ENCODE data around the gene TEX12. TPM values are rescaled to one million over a fixed set of nuclear protein-coding genes. Genes with fewer than 3 reads are reported as not detected.

The TEX12 gene
- polyA plus RNA-seq, 3 donors: 0.43 TPM; not detected in 2

DNA sequence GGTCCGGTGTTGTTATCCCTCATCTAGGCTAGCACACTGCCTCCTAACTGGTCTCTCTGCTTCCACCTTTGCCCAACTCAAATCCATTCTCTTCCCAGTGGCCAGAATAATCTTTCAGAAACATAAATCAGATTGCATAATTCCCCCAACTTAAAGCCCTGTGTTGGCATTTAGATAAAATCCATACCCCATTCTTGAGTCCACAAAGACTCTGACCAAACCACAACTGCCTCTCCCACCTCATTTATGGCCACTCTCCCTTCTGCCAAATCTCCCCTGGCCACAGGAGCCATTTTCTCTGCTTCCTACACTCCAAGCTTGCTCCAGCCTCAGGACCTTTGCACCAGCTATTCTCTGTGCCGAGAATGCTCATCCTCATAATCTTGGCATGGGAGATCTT lies 40.1 kb upstream of the TEX12 start:
- Histone ChIP-seq H3K9ac (ENCODE audit: insufficient read depth, low read length, poor library complexity, severe bottlenecking) (no peak overlapping the region), H3K36me3 (replicated peaks in 1 of 2; ENCODE audit: control insufficient read depth in 1 of 2, insufficient read depth in 2 of 2, low read length in 2 of 2) (no peaks in the 10 kb centered on the region), H2AFZ (ENCODE audit: insufficient read depth, low read depth, low read length, poor library complexity, severe bottlenecking) (no peak overlapping the region), H3K4me3 (replicated peaks in 1 of 3; ENCODE audit: low read depth in 2 of 3, low read length in 3 of 3) (no peak overlapping the region), H3K27me3 (ENCODE audit: control insufficient read depth in 2 of 2, insufficient read depth in 2 of 2, low read length in 2 of 2) (no peaks in the 10 kb centered on the region), H3K27ac (ENCODE audit: low read depth in 1 of 2, low read length in 2 of 2) (no peak overlapping the region), H3K9me3 (replicated peaks in 1 of 2; ENCODE audit: control insufficient read depth in 1 of 2, insufficient read depth in 1 of 2, low read length in 2 of 2) (no peaks in the 10 kb centered on the region), H3K4me1 (ENCODE audit: control insufficient read depth in 1 of 2, insufficient read depth in 2 of 2, low read length in 2 of 2) (peaks cover 18 to 19% of the 10 kb centered on the region in 2 donors), H4K20me1 (ENCODE audit: insufficient read depth, low read length) (no peaks in the 10 kb centered on the region), H3K79me2 (ENCODE audit: insufficient read depth, low read length) (no peaks in the 10 kb centered on the region), H3K4me2 (replicated peaks; ENCODE audit: extremely low read depth, low read length, poor library complexity, severe bottlenecking) (no peak overlapping the region)
- Mint-ChIP-seq H3K9me3 (peaks cover 0 to 1% (median 0%) of the 10 kb centered on the region in 7 donors), H3K36me3 (peaks cover 3 to 7% of the 10 kb centered on the region in 2 donors), H3K4me3 (no peak overlapping the region), H3K27me3 (ENCODE audit: low read depth in 3 of 3) (peaks cover 0 to 2% (median 0%) of the 10 kb centered on the region in 3 donors), H3K4me1 (peaks cover 22% of the 10 kb centered on the region), H3K27ac (no peak overlapping the region)
- no peak for DNase-seq
- intact Hi-C loops (cut with micrococcal nuclease): no loop called here
- TF ChIP-seq CTCF (IDR thresholded peaks at IDR 0.05): no peak
- 100% methylated on average over 1 of the region's 2 CpGs for WGBS (ENCODE audit: insufficient coverage)

- WGBS (ENCODE audit: insufficient coverage): 75% methylated on average over 2 of the region's 3 CpGs
- H3K4me2 ChIP-seq (replicated peaks; ENCODE audit: extremely low read depth, low read length, poor library complexity, severe bottlenecking): no peak overlapping the region
- H3K36me3 ChIP-seq (replicated peaks in 1 of 2; ENCODE audit: control insufficient read depth in 1 of 2, insufficient read depth in 2 of 2, low read length in 2 of 2): no peaks in the 10 kb centered on the region
- no peaks in the 10 kb centered on the region for H4K20me1 ChIP-seq (ENCODE audit: insufficient read depth, low read length)
- peak overlapping the region in 1 of 2 donors; percentile 31 for H3K27ac ChIP-seq (ENCODE audit: low read depth in 1 of 2, low read length in 2 of 2)
- no peak for TF ChIP-seq CTCF (IDR thresholded peaks at IDR 0.05)
- H3K9ac ChIP-seq (ENCODE audit: insufficient read depth, low read length, poor library complexity, severe bottlenecking): no peak overlapping the region
- Mint-ChIP-seq H3K27me3 (ENCODE audit: low read depth in 3 of 3) (peaks cover 0 to 2% (median 0%) of the 10 kb centered on the region in 3 donors), H3K4me1 (peaks cover 27% of the 10 kb centered on the region), H3K36me3 (peaks cover 0 to 4% of the 10 kb centered on the region in 2 donors), H3K27ac (peak overlapping the region in 6 of 7 donors; percentile 11 to 70 (median 54)), H3K9me3 (peaks cover 0 to 1% (median 0%) of the 10 kb centered on the region in 7 donors), H3K4me3 (no peak overlapping the region)
- peaks cover 23 to 25% of the 10 kb centered on the region in 2 donors for H3K4me1 ChIP-seq (ENCODE audit: control insufficient read depth in 1 of 2, insufficient read depth in 2 of 2, low read length in 2 of 2)
- H3K79me2 ChIP-seq (ENCODE audit: insufficient read depth, low read length): no peaks in the 10 kb centered on the region
- no peaks in the 10 kb centered on the region for H3K27me3 ChIP-seq (ENCODE audit: control insufficient read depth in 2 of 2, insufficient read depth in 2 of 2, low read length in 2 of 2)
- no peak overlapping the region for H3K4me3 ChIP-seq (replicated peaks in 1 of 3; ENCODE audit: low read depth in 2 of 3, low read length in 3 of 3)
- no peaks in the 10 kb centered on the region for H3K9me3 ChIP-seq (replicated peaks in 1 of 2; ENCODE audit: control insufficient read depth in 1 of 2, insufficient read depth in 1 of 2, low read length in 2 of 2)
- no peak for DNase-seq
- no peak overlapping the region for H2AFZ ChIP-seq (ENCODE audit: insufficient read depth, low read depth, low read length, poor library complexity, severe bottlenecking)
- intact Hi-C loops (cut with micrococcal nuclease): no loop called here
These were observed 38.6 kb upstream of the TEX12 start for GRCh38 chr11:112128483-112129121.

All from CD14-positive monocyte (primary cell).